GM19455 (cell line): Measurements from ENCODE around the gene PYGO1.

Source experiments
- ATAC-seq: cut with Tn5 transposase; IDR thresholded peaks from one replicate; pipeline ENCODE4 v1.9.1; 2021; ENCODE audit not compliant: unreplicated experiment

Gene PYGO1

GRCh38 chr15:55574096-55574495 lies 14.0 kb downstream of the PYGO1 start:
- no peak for ATAC-seq

DNA sequence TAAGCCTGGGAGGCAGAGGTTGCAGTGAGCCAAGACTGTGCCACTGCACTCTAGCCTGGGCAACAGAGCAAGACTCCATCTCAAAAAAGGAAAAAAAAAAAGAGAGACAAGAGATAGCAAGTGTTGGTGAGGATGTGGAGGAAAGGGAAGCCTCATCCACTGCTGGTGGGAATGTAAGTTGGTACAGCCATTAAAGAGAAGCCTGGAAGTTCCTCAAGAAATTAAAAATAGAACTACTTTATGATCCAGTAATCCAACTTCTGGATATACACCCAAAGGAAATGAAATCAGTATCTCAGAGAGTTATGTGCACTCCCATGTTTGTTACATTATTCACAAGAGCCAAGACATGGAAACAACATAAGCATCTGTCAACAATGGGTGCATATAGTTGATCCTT lies 14.9 kb downstream of the PYGO1 start:
- ATAC-seq: no peak

DNA sequence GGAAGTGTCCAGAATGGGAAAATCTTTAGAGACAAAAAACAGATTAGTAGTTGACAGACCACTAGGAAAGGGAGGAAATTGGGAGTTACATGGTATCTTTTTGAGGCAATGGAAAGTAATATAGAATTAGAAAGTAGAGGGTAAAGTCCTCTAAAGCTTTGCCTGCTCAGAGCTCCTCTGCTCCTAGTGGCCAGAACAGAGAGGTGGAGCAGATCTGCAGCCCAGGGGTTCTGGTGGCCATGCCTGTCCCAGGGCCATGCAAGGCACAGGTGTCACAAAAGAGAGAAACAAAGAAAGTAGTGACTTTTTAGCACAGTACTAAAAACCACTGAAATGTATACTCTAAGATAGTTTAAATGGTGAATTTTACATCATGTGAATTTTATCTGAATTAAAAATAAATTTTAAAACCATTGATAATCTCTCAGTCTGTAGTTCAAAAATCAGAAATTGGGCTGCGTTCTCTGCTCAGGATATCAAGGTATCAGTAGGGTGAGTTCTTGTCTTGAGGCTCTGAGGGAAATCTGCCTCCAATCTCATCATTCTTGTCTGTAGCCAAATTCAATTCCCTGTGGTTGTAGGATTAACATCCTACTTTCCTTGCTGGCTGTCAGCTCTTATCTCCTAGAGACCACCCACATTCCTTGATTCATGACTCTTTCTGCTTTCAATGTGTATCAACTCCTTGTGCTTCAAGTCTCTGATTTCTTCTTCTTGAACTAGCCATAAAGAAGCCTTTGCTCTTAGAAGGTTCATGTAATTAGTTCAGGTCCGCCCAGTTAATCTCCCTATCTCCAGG lies 23.6 kb downstream of the PYGO1 start:
- ATAC-seq: no peak

DNA sequence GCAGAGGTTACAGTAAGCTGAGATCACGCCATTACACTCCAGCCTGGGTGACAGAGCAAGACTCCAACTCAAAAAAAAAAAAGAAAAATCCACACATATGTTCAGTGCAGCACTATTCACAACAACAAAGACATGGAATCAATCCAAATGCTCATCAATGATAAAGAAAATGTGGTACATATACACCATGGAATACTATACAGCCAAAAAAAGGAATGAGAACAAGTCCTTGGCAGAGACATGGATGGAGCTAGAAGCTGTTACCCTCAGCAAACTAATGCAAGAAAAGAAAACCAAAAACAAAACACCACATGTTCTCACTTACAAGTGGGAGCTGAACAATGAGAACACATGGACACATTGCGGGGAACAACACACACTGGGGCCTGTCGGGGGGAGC lies 25.5 kb downstream of the PYGO1 start:
- no peak for ATAC-seq

DNA sequence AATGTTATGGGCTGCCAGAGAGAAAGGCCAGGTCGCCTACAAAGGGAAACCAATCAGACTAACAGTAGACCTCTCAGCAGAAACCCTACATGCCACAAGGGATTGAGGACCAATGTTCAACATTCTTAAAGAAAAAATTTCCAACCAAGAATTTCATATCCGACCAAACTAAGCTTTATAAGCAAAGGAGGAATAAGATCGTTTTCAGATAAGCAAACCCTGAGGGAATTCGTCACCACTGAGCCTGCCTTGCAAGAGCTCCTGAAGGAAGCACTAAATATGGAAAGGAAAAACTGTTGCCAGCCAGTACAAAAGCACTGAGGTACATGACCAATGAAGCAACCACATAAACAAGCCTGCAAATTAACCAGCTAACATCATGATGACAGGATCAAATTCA lies 33.1 kb downstream of the PYGO1 start:
- ATAC-seq: no peak

- no peak for ATAC-seq
Observed at GRCh38 chr15:55552926-55553325, 35.2 kb downstream of the PYGO1 start.

DNA sequence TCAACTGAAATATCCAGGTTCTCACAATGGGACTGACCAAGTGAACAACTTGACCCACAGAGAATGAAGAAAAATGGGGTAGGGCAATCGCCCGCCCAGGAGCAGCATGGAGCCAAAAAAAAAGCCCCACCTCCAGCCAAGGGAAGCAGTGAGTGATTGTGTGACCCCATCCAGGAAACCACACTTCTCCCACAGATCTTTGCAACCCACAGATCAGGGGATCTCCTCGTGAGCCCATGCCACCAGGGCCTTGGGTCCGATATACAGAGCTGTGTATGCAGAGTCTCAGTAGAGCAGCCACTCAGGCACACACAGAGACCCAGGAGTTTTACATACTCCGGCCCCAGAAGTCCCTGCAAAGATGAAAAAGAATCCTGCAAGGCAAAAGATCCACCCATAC lies 35.7 kb downstream of the PYGO1 start:
- ATAC-seq: no peak

DNA sequence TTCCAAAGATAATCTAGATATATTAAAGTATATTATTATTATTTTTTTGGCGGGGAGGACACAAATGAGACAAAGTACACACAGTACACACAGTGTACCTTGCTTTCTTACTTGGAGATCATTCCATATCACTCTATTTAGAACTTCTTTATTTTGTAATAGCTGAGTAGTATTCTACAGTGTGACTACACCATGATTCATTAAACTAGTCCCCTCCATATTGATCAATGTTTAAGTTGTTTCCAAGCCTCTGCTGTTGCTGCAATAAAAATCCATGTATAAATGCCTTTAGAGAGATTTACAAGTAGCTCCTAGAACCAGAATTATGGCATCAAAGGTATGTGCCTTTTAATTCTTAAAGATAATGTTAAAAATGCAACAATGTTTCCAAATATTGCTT lies 38.8 kb downstream of the PYGO1 start:
- ATAC-seq: no peak

- no peak for ATAC-seq
Observed at GRCh38 chr15:55546718-55547117, 41.4 kb downstream of the PYGO1 start.

- no peak for ATAC-seq
Observed at GRCh38 chr15:55535436-55535835, 52.7 kb downstream of the PYGO1 start.

- ATAC-seq: no peak
Observed at GRCh38 chr15:55532944-55533343, 55.2 kb downstream of the PYGO1 start.

DNA sequence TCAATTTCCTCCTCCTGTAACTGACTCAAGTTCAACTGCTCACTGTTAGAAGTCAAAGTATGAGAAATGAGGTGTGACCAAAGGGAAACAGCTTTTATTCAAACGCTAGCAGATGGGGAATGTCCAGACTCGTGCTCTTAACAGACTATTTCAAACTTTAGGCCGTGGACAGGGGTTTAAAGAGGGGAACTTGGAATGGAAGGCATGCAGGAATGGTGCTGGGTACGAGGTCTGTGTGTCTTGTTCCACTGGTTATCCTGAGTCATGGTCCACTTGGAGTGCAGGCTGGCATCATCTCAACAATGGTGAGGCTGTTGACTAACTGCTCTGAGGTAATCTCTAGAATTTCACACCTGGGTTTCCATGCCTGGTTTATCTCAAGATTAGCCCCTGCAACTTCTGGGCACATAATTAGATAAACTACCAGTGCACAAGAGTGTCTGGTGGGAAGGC lies 57.3 kb downstream of the PYGO1 start:
- ATAC-seq: no peak

DNA sequence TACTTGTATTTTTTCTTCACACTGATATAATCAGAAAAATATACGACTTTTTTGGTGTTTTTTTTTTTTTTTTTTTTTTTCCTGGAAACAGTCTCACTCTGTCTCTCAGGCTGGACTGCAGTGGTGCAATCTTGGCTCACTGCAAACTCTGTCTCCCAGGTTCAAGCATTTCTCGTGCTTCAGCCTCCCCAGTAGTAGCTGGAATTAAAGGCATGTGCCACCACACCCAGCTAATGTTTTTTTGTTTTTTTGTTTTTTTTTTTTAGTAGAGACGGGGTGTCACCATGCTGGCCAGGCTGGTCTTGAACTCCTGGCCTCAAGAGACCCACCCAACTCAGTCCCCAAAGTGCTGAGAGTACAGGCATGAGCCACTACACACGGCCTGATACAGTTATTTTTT lies 59.3 kb downstream of the PYGO1 start:
- no peak for ATAC-seq

DNA sequence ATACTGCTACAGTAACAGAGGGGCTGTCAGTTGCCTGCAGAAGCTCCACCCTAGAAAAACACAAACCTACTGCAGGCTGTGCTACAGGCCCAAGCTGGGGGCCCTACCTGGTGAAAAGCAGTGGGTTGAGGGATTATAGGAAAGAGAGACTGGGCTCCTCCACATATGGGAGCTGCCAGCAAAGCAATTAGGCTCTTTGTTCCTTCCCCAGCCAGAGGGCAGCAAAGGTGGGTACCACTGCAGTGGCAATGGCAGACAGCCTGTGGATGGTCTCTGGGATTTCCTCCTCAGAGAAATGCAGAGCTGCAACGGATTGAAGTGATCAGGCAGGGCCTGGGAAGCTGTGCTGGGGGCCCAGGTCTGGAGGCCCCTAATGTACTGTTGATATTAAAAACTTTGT lies 61.0 kb downstream of the PYGO1 start:
- no peak for ATAC-seq

GRCh38 chr15:55526559-55527036 lies 61.5 kb downstream of the PYGO1 start:
- no peak for ATAC-seq

DNA sequence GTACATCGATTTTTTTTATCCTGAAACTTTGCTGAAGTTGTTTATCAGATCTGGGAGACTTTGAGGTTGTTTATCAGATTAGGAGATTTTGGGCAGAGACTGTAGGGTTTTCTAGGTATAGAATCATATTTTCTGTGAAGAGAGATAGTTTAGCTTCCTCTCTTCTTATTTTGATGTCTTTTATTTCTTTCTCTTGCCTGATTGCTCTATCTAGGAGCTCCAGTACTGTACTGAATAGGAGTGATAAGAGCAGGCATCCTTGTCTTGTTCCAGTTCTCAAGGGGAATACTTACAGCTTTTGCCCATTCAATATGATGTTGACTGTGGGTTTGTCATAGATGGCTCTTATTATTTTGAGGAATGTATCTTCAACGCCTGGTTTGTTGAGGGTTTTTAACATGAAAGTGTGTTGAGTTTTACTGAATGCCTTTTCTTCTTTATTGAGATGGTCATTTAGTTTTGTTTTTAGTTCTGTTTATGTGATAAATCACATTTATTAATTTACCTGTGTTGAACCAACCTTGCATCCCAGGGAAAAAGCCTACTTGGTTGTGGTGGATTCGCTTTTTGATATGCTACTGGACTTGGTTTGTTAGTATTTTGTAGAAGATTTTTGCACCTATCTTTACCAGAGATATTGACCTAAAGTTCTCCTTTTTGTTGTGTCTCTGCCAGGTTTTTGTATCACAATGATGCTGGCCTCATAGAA lies 65.2 kb downstream of the PYGO1 start:
- no peak for ATAC-seq

DNA sequence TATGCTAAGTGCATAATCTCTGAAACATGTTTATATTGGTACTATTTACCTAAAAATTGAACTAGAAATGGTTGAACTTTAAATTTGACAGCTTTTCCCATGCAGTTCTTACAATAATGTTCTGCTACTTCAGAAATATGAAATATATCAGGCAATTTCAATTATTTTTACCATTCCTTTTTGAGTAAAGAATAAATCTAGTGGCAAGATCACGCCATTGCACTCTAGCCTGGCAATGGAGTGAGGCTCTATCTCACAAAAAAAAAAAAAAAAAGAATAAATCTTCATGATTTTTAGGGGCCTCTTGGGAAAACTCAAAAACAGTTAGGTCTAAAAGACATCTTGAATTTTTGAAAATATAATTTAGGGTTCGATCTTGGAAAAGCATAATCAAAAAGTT lies 69.5 kb downstream of the PYGO1 start:
- ATAC-seq: no peak

GRCh38 chr15:55518009-55518408 lies 70.1 kb downstream of the PYGO1 start:
- no peak for ATAC-seq

DNA sequence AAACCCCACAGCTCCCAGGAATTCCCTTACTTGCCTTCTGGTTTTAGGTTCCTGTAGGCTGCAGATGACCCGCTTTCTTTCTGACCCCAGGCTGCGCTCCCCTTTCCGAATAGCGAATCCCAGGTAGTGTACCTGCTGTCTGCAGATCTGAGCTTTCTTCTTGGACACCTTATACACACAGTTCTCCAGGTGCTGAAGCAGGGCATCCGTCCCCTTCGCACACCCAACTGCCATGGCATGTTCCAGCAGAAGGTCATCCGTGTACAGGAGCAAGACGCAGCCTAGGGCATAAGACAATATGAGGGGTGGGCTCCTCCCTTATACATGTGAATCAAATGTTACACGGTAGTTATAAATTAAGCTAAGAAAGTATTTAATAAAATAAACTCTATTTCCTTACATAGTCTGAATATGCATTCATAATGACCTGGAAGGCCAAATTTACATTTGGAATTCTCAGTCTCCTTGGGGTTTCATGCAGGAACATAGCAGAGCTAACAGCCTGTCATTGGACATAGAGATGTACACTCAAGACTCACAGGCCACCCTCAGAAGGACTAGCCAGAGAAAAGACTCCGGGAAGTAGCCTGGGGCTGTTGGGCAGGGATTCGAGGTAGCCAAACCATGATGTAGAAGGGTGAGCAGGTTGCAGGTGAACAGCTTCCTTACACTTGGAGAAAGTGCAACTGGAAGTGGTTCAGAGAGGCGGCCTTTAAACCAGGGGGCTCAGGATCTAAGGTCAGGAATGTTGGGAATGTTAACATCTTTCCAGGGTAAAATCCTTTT lies 72.0 kb downstream of the PYGO1 start:
- ATAC-seq: no peak

GRCh38 chr15:55515491-55515890 lies 72.7 kb downstream of the PYGO1 start:
- ATAC-seq: no peak

- ATAC-seq: no peak
Observed at GRCh38 chr15:55514414-55514850, 73.7 kb downstream of the PYGO1 start.
